ENCODE data around the gene EIF4E3.

DNA sequence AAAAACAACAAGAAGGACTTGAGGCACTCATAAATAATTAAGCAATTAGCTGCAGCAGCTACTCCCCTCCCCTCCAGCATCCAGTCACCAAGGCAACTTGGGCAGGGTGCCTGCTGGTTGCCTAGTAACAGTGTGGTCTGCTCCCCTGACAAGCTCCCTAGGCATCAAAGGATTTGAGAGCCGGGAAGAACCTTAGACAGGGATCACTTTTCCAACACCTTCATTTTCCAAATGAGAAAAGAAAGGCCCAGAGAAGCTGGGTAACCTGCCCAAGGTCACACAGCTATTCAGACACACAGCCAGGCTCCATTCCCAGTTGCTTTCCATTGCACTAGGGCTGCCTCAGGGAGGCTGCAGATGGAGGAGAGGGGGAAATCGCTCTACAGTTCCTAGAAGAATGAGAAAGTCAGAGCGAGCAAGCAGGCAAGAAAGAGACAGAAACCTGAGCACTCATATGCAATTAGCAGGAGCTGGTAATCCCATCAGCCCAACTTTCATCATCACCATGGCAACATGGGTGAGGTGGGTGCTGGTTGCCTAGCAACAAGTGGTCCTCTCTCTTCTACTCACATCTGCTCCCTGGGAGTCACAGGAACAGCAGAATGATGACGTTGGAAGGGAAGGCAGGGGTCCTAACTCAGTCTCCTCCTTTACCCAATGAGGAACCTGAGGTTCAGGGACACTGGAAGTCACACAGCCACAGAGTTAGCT, 3.6 kb upstream of the EIF4E3 start:
- TF ChIP-seq, protein P1, sequence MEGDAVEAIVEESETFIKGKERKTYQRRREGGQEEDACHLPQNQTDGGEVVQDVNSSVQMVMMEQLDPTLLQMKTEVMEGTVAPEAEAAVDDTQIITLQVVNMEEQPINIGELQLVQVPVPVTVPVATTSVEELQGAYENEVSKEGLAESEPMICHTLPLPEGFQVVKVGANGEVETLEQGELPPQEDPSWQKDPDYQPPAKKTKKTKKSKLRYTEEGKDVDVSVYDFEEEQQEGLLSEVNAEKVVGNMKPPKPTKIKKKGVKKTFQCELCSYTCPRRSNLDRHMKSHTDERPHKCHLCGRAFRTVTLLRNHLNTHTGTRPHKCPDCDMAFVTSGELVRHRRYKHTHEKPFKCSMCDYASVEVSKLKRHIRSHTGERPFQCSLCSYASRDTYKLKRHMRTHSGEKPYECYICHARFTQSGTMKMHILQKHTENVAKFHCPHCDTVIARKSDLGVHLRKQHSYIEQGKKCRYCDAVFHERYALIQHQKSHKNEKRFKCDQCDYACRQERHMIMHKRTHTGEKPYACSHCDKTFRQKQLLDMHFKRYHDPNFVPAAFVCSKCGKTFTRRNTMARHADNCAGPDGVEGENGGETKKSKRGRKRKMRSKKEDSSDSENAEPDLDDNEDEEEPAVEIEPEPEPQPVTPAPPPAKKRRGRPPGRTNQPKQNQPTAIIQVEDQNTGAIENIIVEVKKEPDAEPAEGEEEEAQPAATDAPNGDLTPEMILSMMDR (IDR thresholded peaks at IDR 0.05) = no peak
- no peak for TF ChIP-seq POLR2A (IDR thresholded peaks at IDR 0.05)

All from uterus (tissue), 2 donors.